Stimulated activated CD4-positive, alpha-beta T cell treated with anti-CD3 and anti-CD28 coated beads, Interleukin-15, amount 100 ng/mL, for 48 hours (primary cell): ENCODE results near the gene SWAP70.

Source experiments
- DNase-seq, 2 donors: peaks; one replicate each; pipeline ENCODE4 v3.0.0-alpha.2; 2020; ENCODE audit warnings: low read depth in 2 of 2

The SWAP70 gene

DNA sequence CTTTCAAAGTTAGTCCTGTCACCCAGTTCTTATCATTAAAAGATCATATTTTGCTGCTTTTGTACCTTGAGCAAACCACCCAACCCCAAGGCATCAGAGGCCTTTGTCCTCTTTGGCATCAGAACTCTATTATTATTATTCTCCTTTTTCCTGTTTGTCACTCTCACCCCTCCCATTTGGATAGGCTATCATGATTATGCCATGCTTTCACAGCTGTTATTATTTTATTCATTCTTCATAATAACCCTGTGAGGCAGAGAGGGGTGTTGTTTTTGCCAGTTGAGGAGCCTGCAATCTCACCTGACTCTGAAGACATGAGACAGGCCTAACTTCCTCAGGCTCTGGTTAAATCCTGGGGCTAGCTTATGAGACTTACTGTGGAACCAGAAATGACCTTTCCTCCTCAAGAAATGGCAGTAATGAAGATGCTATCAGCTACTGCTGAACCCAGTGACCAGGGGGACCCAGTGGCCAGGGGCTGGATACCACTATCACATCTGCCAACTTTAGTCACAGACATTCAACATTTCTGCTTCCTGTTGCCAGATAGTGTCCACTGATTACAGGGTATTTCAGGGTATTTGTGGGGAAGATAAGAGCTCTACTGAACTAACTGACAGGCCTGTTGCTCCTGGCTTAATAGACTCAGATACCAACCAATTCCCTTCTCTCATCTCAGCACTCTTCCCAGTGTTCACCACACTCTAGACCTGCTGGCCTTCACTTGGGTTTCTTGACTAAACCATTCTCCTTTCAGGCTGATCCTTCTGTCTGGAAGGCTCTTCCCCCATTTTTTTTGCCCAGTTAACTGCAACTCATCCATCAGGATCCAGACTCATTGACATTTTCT, 11.8 kb upstream of the SWAP70 start:
- DNase-seq: no peak

DNA sequence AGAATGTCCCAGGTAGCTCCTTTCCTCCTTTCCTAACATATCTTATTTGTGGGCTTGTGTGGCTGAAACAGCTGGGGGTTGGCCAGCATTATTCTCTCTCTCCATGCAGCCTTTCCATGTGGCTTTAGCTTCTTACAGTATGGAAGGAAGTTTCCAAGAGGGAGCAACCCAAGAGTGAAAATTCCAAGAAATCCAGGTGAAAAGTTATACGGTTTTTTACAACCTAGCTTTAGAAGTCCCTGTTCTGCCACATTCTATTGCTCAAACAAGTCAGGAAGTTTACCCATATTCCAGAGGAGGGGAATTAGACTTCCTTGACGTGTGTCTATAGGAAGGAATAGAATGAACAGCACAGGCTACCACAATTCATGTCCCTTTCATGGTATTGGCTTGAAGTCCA, 10.0 kb upstream of the SWAP70 start:
- DNase-seq: no peak

DNA sequence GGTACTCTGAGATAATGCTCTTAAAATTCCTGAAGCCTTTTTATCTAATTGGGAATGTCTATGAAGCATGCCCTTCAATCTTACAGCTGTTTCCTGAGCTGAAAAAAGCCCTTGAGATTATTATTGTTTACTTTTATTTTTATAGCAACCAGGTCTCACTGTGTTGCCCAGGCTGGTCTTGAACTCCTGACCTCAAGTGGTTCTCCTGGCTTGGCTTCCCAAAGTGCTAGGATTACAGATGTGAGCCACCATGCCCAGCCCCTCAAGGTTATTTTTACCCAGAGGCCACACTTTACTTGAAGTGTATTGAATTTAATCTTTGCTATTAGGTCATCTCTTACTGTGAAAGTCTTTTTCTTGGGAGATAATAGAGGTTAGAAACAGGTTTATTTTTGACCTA, 7.0 kb upstream of the SWAP70 start:
- no peak for DNase-seq

DNA sequence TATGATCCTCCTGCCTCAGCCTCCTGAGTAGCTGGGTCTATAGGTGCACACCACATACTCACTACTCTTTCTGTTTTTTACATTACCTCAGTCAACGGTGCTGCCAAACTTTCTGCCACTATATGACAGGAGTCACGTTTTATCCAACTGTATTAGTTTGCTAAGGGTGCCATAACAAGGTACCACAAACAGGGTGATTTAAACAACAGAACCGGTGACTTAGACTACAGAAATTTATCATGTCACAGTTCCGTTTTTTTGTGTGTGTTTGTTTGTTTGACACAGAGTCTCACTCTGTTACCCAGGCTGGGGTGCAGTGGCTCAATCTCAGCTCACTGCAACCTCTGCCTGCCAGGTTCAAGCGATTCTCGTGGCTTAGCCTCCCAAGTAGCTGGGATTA, 6.3 kb upstream of the SWAP70 start:
- DNase-seq: no peak

DNA sequence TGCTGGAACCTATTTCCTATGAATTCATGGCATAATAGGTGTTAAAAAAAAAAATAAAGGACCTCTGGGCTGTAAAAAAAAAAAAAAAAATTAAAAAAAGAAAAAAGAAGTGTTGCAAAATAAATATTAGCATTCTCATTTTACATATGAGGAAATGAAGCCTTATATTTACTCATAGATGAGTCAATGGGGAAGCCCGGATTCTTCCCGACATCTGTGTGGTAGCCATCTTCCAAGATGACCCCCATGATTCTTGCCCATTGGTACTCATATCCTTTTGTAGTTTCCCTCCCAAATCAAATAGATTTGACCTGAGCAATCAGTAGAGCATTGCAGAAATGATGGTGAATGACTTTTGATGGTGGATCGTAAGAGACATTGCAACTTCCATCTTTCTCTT, 3.0 kb upstream of the SWAP70 start:
- DNase-seq: no peak

DNA sequence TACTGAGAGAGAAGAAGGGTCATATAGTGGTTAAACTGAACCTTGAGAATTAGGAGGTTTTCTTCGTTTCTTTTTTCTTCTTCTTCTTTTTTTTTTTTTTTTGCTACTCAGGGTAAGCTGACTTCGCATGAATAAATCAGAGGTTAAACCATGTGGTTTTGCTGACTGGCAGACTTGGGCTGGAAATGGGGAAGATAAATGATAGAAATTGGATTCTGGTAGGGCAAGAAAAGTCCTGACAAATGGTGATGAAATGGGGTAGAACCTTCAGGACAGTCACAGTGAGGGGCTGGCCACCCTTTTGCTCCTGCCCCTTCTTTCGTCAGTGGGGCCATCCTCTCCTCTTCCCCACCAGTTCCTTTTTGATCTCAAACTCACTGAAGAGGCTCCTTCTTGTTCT, 1.6 kb upstream of the SWAP70 start:
- DNase-seq: no peak

DNA sequence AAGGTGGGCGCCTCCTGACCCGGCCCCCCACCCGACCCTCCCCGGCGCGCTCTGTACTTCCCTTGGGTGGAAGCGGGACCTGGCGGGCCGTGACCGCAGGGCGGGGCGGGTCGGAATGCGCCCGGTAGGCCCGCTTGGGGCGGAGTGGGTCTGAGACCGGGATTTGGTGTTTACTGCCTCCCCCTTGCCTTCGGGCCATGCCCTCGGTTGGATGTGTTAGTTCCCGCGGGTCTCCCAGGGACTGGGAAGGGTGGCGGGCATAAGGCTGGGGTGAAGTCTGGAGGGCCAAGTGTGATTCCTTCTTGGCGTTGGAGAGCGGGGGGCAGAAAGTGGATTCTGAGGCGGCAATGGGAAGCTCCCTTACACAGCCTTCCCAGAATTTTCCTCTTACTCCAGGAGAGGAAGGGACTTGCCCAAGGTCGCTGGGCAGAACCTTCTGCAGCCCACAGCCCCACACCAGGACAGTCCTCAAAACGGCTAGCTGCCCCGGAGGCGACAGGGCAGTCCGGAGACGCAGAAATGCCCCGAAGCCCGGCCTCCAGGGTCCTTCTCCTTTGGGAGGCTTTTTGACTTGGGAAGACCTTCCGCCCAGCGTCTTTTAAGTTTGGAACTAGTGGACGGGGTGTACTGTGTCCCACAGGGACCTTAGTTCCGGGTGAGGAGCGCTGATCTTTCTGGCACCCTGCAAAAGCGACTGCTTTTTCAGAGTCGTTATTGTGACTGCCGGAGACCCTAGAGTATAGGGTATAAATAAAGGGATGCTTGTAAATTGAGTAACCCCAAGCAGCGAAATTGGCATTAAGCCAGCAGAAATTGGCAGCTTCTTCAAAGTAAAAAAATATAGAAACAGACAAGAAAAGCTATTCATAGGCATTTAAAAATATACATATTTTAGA, 647 bp downstream of the SWAP70 start:
- DNase-seq: peak in 1 of 2 donors; percentile 4

DNA sequence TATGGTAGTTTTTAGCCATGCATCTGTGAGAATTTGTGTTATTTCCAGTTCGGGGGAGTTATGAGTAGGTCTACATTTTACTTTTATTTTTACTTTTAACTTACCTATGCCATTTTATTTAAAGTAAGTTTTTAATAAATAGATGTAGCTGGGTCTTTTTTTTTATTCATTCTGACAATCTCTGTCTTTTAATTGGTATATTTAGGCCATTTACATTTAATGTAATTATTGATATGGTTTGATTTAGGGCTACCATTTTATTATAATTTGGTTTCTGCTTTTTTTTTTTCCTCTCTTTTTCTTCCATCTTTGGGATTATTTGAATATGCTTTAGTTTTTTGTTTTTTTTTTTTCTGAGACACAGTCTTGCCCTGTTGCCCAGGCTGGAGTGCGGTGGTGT, 1.9 kb downstream of the SWAP70 start:
- DNase-seq: no peak

DNA sequence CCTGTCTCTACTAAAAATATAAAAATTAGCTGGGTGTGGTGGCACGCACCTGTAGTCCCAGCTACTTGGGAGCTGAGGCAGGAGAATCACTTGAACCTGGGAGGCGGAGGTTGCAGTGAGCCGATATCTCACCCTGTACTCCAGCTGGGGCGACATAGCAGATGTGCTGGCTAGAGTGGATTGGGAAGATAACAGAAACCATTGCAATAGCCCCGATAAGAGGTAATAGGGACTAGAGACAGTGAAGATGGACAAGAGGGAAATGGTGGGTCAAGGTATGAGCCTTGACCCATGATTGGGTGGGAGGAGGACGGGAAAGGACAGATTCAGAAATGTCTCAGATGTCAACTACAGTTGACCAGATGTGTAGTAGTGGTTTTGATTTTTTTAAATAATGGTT, 6.1 kb downstream of the SWAP70 start:
- DNase-seq: no peak

DNA sequence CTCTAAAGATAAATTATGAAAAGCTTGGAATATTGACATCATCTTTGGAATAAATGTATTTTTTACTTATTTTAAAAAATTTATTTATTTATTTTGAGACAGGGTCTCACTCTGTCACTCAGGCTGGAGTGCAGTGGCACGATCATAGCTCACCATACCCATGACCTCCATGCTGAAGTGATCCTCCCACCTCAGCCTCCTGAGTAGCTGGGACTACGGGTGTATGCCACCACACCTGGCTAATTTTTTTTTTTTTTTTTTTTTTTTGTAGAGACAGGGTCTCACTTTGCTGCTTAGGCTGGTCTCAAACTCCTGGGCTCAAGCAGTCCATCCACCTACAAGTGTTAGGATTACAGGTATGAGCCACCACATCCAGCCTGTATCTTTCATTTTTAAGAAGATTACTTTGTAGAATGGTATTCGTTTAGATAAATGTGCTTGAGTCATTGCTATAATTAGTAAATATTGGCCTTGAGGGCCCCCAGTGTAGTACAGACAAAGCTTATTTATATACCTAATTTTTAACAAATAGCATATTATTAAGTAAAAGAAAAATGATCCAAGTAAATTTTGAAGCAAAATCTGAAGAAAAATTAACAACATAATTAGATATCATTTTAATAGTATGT, 8.5 kb downstream of the SWAP70 start:
- no peak for DNase-seq

DNA sequence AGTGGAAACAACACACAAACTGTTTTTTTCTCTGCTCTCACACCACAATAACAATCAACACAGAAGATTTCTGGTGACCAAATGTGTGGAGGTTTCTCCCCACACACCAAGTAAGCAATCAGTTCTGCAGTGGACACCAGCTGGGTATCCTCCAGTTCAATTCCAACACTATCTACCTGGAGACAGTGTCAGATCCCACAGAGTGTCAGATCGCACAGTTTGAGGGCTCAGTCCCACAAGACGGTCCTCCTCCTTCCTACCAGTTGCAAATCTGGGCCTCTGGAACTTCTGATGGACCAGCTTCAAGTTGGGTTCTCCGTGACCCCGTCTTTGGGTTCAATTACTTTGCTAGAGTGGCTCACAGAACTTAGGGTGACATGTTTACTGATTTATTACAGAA, 9.0 kb downstream of the SWAP70 start:
- no peak for DNase-seq

DNA sequence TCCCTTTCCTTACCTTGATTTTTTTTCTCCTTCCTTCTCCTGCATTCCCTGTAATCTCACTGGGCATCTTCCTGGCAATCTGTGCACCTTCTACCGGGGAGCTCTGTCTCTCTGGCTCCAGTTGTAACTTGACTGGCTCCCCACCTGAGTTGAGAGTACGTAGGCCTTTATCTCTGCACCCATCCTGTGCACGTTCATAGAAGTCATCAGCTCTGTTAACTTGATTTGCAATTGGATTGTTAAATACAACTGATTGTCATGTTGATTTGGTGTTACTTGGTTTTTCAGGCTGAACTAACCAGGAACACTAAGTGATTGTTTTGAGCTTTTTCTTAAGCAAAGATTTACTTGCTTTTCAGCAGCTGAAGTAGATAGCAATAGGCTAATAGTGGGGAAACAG, 11.8 kb downstream of the SWAP70 start:
- DNase-seq: no peak

DNA sequence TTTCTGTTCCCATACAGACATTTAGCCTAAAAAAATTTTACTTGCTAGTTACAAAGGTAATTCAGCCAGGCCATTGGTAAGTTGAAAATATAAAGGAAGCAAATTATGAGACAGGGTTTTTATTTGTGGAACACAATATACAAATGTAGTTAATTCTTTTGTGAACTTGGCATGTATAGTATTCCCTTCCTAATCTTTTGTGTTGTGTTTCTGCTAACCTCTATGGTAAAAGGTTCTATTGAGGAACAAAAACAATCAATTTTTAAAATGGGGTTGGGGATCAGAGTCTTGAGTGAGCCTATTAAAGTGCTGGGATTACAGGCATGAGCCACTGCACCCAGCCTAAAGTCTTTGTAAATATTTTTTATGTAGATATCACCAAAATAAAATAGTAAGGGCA, 14.1 kb downstream of the SWAP70 start:
- DNase-seq: no peak

DNA sequence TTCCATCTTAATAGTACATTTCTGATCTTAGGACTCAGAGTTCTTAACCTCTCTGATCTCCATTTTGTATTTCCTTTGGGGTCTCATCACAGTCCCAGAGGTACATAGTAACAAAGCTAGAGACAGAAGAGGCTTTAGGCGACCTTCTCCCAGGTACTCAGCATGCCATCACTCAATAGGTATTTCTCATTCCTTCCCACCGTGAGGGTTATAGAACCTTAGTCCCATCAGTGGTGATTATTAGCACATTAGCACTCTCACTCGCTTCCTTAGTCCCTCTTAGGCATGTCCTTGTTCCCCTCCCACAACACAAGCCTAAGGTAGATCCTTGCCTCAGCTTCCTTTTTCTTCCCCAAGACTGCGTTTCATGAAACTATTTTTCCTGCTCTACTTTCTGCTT, 14.7 kb downstream of the SWAP70 start:
- DNase-seq: no peak

DNA sequence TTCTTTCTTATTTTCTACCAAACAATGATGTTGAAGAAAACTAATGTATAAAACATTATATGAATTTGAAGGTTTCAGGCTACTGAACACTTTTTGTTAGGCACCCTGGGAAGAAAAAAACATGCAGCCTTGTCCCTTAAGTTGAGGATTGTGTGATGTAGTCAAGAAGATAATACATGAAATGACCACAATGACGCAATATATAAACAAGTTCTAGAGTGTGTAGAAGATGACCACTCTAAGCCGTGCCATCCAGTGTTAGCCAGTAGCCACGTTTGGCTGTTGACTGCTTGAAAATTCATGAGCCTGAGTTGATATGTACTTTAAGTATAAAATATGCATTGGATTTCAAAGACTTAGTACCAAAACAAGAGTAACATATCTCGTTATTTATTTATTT, 16.2 kb downstream of the SWAP70 start:
- DNase-seq: no peak

DNA sequence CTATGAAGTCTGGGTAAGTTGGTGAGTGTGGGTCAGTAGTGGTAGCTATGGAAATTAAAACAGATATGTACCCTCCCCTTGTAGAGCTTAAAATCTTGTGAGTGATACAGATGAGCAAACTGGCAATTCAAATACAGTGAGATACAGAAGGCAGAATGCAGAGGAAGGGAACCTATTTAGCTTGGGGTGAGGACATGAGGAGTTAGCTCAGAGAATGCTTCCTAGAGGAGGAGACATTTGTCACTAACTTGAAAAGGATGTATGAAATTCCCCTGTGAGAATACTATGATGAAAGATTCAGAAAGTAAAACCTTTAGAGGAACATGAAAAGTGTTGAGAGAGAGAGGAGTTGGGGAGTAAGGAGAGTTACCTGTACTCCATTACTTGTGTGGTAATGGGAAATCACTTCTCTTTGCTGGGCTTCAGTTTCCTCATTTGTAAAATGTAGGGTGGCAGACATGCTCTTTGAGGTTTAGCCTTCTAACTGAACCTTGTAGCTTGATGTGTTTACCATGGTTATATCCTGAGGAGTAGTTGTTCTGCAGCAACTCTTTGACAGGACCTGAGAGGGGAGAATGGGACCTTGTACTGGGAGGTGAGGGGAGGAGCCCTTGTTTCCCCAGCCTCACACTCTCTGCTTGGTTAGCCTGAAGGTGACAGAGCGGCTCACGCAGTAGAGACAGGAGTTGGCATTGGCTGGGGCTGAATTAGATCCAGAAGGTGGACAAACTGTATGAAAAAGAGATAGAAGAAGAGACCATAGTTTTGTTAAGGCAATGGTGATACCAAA, 17.9 kb downstream of the SWAP70 start:
- no peak for DNase-seq

DNA sequence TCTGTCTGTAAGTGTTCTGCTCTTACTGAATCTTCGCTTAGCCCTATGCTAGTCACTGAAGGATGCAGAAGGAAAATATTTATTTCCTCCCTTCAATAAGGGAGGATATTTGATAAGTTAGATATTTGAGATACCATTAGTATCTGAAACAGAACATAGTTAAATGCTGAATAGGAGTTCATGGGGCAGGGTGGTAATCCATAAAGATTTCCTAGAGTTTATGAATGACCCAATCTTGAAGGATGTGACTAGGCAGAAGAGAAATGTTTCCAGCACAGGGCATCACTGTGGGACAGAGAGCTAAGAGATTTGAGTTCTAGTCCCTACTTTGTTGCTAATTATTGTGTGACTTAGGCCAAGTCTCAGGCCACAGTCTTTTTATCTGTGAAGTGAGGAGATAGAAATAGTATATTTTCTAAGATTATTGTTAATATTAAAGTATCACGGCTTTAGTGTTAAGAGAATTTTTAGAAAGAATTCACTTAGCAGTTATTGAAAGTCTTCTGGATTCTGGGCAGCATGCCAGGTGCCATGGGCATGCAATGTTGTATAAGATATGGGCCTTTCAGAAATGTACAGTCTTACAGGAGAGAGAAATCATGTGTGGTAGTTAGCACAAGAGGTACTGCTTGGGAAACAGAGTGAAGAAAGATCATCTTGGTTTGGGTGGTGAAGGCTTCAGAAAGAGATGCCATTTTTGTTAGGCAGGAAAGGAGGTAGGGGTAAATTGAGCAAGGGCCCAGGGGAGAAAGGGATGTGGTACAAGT, 24.0 kb downstream of the SWAP70 start:
- DNase-seq: no peak

DNA sequence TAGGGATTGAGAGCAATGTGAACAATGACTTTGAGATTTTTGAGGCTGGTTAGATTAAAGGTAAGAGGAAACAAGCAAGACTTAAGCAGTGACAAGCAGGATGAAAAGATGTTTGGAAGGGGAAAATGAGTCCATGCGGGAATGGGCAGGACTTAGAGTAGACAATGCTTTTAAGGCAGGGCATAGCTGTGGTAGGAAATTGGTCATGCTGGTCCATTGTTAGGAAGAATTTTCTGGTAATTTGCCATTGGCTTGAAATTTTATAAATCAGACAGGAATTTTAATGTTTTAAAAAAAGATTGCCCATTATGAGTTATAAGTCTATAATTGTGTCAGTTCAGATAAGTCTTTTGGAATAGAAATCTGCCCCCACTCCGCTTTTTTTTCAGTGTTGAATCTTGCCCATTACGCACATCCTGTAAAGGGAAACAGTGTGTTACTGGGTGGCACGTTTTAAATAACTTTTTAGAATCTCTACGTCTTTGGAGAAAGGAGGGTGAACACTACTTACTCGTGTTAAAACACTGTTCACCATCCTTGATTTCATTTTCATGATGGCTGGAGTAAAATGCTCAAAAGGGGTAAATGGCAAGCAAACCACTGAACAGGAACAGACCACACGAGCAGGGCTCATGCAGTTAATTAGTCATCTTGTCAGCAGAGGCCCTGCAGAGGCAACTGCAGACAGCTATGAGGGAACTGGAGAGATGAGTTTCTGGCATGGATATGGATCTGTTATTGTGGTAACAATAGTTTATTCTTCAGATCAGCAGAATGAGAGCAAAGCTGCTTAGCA, 25.0 kb downstream of the SWAP70 start:
- DNase-seq: no peak

DNA sequence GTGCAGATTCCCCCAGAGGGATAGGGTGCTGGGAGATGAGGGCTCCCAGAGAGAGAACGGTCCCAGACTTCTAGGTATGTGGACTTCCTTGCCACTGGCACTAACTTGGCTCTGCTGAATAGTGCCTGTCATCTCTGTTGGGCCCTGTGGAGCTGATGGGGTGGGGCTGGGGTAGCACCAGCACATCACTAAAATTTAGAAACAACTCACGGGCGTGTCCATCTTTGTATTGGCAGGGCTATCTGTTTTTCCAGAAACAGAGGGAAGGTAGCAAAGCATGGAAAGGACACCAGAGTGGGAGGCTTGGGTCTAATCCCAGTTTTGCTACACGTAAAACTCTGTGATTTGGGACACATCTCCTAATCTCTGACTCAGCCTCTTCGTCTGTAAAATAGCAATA, 25.8 kb downstream of the SWAP70 start:
- DNase-seq: no peak

DNA sequence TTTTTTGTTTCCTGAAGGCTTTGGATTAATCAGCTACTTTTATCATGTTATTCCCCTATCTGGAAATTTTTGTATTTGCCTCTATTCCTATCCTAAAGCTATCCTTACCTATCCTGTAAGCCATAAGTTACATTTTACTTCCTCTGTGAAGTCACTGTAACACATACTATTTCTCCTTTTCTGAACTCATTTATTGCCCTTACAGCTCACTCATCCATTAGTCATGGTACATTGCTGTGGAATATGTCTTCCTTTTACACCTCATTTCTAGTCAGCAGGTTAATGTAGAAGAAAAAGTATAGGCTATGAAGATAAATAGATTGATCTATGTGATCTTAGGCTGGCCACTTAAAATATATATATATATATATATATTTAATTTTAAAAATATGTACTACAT, 28.0 kb downstream of the SWAP70 start:
- DNase-seq: no peak
